T-helper 17 cell (primary cell): ENCODE measurements around the gene FHL5. TPM values are rescaled to one million over a fixed set of nuclear protein-coding genes. Genes with fewer than 3 reads are reported as not detected.
A peak's percentile ranks its signal among the peaks of the same experiment; 100 is the strongest.
"Not testable (repeated sequence)": the region's sequence is repeated elsewhere in the genome, so short reads cannot be mapped to it uniquely, and the experiment has no call there.

ENCODE experiments used
- ATAC-seq: fragments of 150-1000 bp; cut with Tn5 transposase; 2 replicates; pipeline ENCODE4 v1.10.0; 2021; ENCODE audit warnings: mild to moderate bottlenecking, moderate library complexity
- DNase-seq, 3 donors: peaks; one replicate each; pipeline versions ENCODE4 v3.0.0 to v3.0.0-alpha.2; 2020 to 2021
- H3K9me3 ChIP-seq: one replicate; pipeline ENCODE4 v1.7.0; 2013; ENCODE audit warnings: low read length, mild to moderate bottlenecking; ENCODE audit not compliant: control insufficient read depth, poor library complexity, severe bottlenecking
- H3K27ac Mint-ChIP-seq: one replicate; pipeline ENCODE4 v1.8.0; 2022; ENCODE audit warnings: mild to moderate bottlenecking, moderate library complexity, mixed read lengths
- H3K27me3 Mint-ChIP-seq: one replicate; pipeline ENCODE4 v1.8.0; 2022; ENCODE audit warnings: mixed read lengths
- H3K36me3 Mint-ChIP-seq: one replicate; pipeline ENCODE4 v1.8.0; 2022; ENCODE audit warnings: low read depth, mixed read lengths
- H3K4me1 Mint-ChIP-seq: one replicate; pipeline ENCODE4 v1.8.0; 2022; ENCODE audit warnings: mild to moderate bottlenecking, mixed read lengths
- H3K4me3 Mint-ChIP-seq: one replicate; pipeline ENCODE4 v1.8.0; 2022; ENCODE audit warnings: mild to moderate bottlenecking, moderate library complexity, mixed read lengths
- total RNA-seq, 4 donors: library from RNA in 2 of 4; stranded (reverse) in 2 of 4; gene quantifications; one replicate each; pipeline ENCODE4 v1.2.3 and lab custom pipeline; 2022 to 2026

FHL5 gene
- total RNA-seq: not detected
- total RNA-seq (lab: John Stamatoyannopoulos, UW): 0 reads per million in 2 donors

GRCh38 chr6:96562886-96563285 lies at the start of gene FHL5:
Gene FHL5, plus strand, starts transcription at chr6:96563128. Its CDS starts 40,486 bp downstream, at chr6:96603614.
- Mint-ChIP-seq H3K4me1 (no peaks in the 10 kb centered on the region), H3K4me3 (no peak within 1 kb of the TSS), H3K27ac (no peak within 1 kb of the TSS), H3K36me3 (no peaks in the 10 kb centered on the region), H3K27me3 (no peaks in the 10 kb centered on the region)
- H3K9me3 ChIP-seq: no peaks in the 10 kb centered on the region
- DNase-seq (no peak), ATAC-seq (no peak)

DNA sequence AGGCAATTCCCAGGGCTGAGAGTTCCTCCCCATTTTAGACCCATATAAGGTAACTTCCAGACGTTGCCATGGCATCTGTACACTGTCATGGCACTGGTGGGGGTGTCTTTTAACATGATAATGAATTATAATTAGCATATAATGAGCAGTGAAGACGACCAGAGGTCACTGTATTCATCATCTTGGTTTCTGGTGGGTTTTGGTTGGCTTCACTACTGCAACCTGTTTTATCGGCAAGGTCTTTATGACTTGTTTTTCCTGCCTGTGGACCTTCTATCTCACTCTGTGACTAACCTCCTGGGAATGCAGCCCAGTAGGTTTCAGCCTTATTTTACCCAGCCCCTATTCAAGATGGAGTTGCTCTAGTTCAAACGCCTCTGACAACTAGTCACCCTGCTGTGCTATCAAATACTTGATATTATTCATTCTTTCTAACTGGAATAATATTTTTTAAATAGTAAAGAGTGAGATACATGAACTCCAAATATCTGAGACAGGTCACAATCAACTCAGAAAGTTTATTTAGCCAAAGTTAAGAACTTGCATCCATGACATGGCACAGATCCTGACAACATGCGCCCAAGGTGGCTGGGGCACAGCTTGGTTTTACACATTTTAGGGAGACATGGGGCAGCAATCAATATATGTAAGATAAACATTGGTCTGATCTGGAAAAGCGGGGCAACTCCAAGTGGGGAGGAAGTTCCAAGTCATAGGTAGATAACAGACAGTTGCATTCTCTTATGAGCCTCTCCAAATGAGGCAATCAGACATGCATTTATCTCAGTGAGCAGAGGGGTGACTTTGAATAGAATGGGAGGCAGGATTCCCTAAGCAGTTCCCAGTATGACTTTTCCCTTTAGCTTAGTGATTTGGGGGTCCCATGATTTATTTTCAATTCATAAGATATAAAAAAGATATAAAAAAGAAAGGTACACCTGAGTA lies 42.5 kb upstream of the FHL5 start:
- H3K36me3 Mint-ChIP-seq: peaks cover 2% of the 10 kb centered on the region
- H3K9me3 ChIP-seq: no peaks in the 10 kb centered on the region
- ATAC-seq: no peak
- peak overlapping the region; percentile 98 for H3K4me3 Mint-ChIP-seq
- DNase-seq: no peak
- peak overlapping the region; percentile 100 for H3K27ac Mint-ChIP-seq
- no peaks in the 10 kb centered on the region for H3K27me3 Mint-ChIP-seq
- H3K4me1 Mint-ChIP-seq: peaks cover 28% of the 10 kb centered on the region

GRCh38 chr6:96521306-96521643 lies 41.7 kb upstream of the FHL5 start:
- no peak for ATAC-seq
- Mint-ChIP-seq H3K27me3 (no peaks in the 10 kb centered on the region), H3K36me3 (peaks cover 2% of the 10 kb centered on the region), H3K4me3 (peak overlapping the region; percentile 98), H3K27ac (peak overlapping the region; percentile 100), H3K4me1 (peaks cover 28% of the 10 kb centered on the region)
- no peaks in the 10 kb centered on the region for H3K9me3 ChIP-seq
- no peak for DNase-seq

GRCh38 chr6:96521644-96522464 lies 41.1 kb upstream of the FHL5 start, which contains the start of gene UFL1:
Gene UFL1, plus strand, starts transcription at chr6:96521806. Its CDS starts 68 bp downstream, at chr6:96521874.
- peaks cover 23% of the 10 kb centered on the region for H3K4me1 Mint-ChIP-seq
- ATAC-seq (peak; percentile 95), DNase-seq (peak; percentile 89 to 94 (median 92))
- H3K27ac Mint-ChIP-seq: peak within 1 kb of the TSS; percentile 100
- peak within 1 kb of the TSS; percentile 98 for H3K4me3 Mint-ChIP-seq
- H3K27me3 Mint-ChIP-seq: no peaks in the 10 kb centered on the region
- peaks cover 2% of the 10 kb centered on the region for H3K36me3 Mint-ChIP-seq
- H3K9me3 ChIP-seq: no peaks in the 10 kb centered on the region

DNA sequence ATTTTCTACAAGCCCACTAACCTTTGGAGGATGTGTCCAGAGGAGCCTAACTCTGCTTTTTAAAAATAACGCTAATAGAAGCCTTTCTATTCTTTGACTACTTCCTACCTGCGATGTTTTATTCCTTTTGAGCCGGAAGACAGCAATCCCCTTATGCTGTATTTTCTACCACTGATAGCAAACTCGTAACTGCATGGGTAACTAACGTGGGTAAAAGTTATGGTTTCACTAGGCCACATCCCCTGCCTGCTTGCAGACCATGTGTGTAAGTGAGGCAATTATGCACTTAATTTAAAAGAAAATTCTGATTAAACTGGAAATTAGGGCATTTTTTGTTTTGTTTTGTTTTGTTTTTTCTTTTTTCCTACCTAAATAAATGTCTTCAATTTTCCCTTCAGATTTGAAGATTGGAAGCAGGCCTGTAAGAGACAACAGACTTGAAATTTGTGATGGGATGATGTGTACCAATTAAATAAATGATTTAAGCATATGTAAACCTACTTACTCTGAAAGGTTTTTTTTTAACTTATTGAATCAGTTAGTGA lies 40.4 kb upstream of the FHL5 start:
- Mint-ChIP-seq H3K36me3 (peaks cover 2% of the 10 kb centered on the region), H3K4me3 (peak overlapping the region; percentile 98), H3K27ac (peak overlapping the region; percentile 100), H3K27me3 (no peaks in the 10 kb centered on the region), H3K4me1 (peaks cover 20% of the 10 kb centered on the region)
- no peak for DNase-seq
- H3K9me3 ChIP-seq: no peaks in the 10 kb centered on the region
- ATAC-seq: no peak

DNA sequence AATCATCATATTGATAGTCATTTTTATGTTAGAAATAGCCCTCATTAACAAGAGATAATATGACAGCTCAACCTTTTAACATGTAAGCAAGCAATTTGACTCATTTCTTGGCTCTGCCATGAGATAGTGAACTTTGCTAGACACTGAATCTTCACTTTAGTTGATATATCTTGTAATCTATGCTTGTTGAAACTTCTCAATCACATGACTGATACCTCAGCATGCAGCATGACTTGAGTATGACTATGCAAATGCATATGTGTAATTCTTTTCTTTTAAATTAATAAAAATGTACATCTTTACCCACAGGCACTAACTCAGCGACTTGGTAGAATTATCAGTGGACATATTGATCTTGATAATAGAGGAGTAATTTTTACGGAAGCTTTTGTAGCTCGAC lies 34.7 kb upstream of the FHL5 start:
- Mint-ChIP-seq H3K36me3 (peaks cover 15% of the 10 kb centered on the region), H3K27ac (peak overlapping the region; percentile 3), H3K4me1 (peaks cover 21% of the 10 kb centered on the region), H3K27me3 (no peaks in the 10 kb centered on the region), H3K4me3 (no peak overlapping the region)
- ATAC-seq (no peak), DNase-seq (no peak)
- no peaks in the 10 kb centered on the region for H3K9me3 ChIP-seq

- H3K27ac Mint-ChIP-seq: peak overlapping the region; percentile 75
- H3K36me3 Mint-ChIP-seq: peaks cover 17% of the 10 kb centered on the region
- no peak for ATAC-seq
- no peak overlapping the region for H3K4me3 Mint-ChIP-seq
- no peak for DNase-seq
- no peaks in the 10 kb centered on the region for H3K9me3 ChIP-seq
- peaks cover 22% of the 10 kb centered on the region for H3K4me1 Mint-ChIP-seq
- no peaks in the 10 kb centered on the region for H3K27me3 Mint-ChIP-seq
Measured at GRCh38 chr6:96532399-96532798, 30.5 kb upstream of the FHL5 start.

DNA sequence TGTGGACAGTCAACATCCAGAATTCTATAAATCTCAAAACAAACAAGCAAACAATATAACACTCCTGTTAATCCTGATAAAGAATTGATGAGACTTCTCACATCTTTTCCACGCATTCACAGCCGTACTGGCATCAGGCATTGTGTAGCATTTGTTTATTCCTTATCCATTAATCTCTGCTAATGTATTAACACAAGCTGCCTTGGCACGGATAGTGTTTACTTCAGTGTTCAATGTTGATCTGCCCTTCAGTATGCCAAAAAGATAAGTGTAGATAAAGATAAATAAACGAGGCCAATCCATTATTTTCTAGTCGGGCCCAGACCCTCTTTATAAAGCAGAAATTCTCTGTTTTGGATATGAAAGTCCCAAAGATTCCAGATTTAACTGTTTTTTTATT lies 25.2 kb upstream of the FHL5 start:
- DNase-seq: no peak
- Mint-ChIP-seq H3K27ac (no peak overlapping the region), H3K27me3 (no peaks in the 10 kb centered on the region), H3K4me3 (no peak overlapping the region), H3K36me3 (peaks cover 8% of the 10 kb centered on the region), H3K4me1 (peaks cover 4% of the 10 kb centered on the region)
- H3K9me3 ChIP-seq: no peaks in the 10 kb centered on the region
- no peak for ATAC-seq

- DNase-seq (no peak), ATAC-seq (no peak)
- H3K27ac Mint-ChIP-seq: peak overlapping the region; percentile 78
- no peaks in the 10 kb centered on the region for H3K9me3 ChIP-seq
- peaks cover 15% of the 10 kb centered on the region for H3K36me3 Mint-ChIP-seq
- H3K27me3 Mint-ChIP-seq: no peaks in the 10 kb centered on the region
- peaks cover 3% of the 10 kb centered on the region for H3K4me1 Mint-ChIP-seq
- no peak overlapping the region for H3K4me3 Mint-ChIP-seq
Measured at GRCh38 chr6:96542702-96543101, 20.2 kb upstream of the FHL5 start.

- no peak for ATAC-seq
- H3K4me3 Mint-ChIP-seq: no peak overlapping the region
- H3K27me3 Mint-ChIP-seq: no peaks in the 10 kb centered on the region
- peaks cover 9% of the 10 kb centered on the region for H3K4me1 Mint-ChIP-seq
- H3K9me3 ChIP-seq: no peaks in the 10 kb centered on the region
- H3K36me3 Mint-ChIP-seq: peaks cover 20% of the 10 kb centered on the region
- DNase-seq: no peak
- no peak overlapping the region for H3K27ac Mint-ChIP-seq
Measured at GRCh38 chr6:96545882-96546281, 17.0 kb upstream of the FHL5 start.

DNA sequence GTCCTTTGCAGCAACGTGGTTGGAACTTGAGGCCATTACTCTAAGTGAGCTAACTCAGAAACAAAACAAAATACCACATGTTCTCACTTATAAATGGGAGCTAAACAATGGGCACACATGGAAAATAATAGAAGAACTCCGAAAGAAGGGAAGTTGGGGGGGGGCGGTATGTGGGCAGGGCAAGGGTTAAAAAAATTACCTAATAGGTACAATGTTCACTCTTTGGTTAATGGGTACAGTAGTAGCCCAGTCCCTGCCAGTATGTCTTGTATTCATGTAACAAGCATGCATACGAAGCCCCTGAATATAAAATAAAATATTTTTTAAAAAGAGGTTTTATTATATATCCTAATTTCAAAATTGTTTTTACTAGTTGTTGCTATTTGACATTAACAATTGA lies 15.3 kb upstream of the FHL5 start:
- H3K27me3 Mint-ChIP-seq: no peaks in the 10 kb centered on the region
- no peaks in the 10 kb centered on the region for H3K9me3 ChIP-seq
- H3K4me3 Mint-ChIP-seq: no peak overlapping the region
- ATAC-seq: no peak
- no peak for DNase-seq
- H3K27ac Mint-ChIP-seq: no peak overlapping the region
- peaks cover 9% of the 10 kb centered on the region for H3K4me1 Mint-ChIP-seq
- peaks cover 22% of the 10 kb centered on the region for H3K36me3 Mint-ChIP-seq

DNA sequence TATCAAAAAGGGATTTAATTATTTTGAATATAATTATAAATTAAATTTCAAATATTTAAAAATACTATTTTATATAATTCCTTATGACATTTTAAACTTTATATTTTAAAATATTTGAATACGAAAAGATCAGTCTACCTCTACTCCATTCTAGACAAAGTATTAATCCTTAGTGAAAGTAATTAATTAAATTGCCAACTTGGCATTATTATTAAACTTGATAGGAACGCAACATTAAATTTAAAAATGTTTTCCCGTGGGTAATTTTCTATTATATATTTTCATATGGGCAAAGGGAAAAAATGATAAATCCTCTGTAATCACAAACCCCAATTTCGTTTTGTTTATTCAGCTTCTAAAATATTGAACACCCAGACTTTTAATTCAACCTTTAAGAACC lies 8.4 kb upstream of the FHL5 start:
- Mint-ChIP-seq H3K4me3 (no peak overlapping the region), H3K4me1 (peaks cover 8% of the 10 kb centered on the region), H3K36me3 (peaks cover 18% of the 10 kb centered on the region), H3K27me3 (no peaks in the 10 kb centered on the region), H3K27ac (no peak overlapping the region)
- no peaks in the 10 kb centered on the region for H3K9me3 ChIP-seq
- DNase-seq (no peak), ATAC-seq (no peak)

DNA sequence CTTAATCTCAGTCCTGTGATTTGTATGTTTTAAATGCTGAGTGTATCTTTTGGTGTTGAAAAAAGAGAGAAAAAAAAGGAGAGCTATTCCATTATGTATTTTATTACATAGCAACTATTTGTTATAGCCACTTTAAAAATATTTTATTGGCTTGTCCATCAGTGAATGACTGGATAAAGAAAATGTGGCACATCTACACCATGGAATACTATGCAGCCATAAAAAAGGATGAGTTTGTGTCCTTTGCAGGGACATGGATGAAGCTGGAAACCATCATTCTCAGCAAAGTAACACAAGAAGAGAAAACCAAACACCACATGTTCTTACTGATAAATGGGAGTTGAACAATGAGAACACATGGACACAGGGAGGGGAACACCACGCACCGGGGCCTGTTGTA lies 3.2 kb upstream of the FHL5 start:
- H3K4me1 Mint-ChIP-seq, H3K4me3 Mint-ChIP-seq, ATAC-seq, H3K9me3 ChIP-seq, DNase-seq, H3K27me3 Mint-ChIP-seq, H3K36me3 Mint-ChIP-seq, H3K27ac Mint-ChIP-seq: not testable (repeated sequence)
